Mesendoderm (in vitro differentiated cells): ENCODE measurements around the gene SRM.

Experiments used
- DNase-seq: peaks from one replicate; pipeline ENCODE4 v3.0.0; 2013
- H2AK5ac ChIP-seq: 2 replicates; pipeline ENCODE4 v1.6.1; 2013; ENCODE audit warnings: low read length, inconsistent platforms
- H2BK120ac ChIP-seq: 2 replicates; pipeline ENCODE4 v1.6.1; 2013; ENCODE audit warnings: low read depth, mild to moderate bottlenecking, low read length, moderate library complexity, mixed read lengths
- H2BK15ac ChIP-seq: replicated peaks from 2 replicates; pipeline ENCODE4 v1.6.1; 2013; ENCODE audit warnings: low read depth, mild to moderate bottlenecking, moderate library complexity
- H2BK5ac ChIP-seq: 2 replicates; pipeline ENCODE4 v1.6.1; 2013; ENCODE audit warnings: low read length, inconsistent platforms
- H3K18ac ChIP-seq: 2 replicates; pipeline ENCODE4 v1.6.1; 2013; ENCODE audit warnings: mild to moderate bottlenecking, low read length, mixed read lengths
- H3K23ac ChIP-seq: one replicate; pipeline ENCODE4 v1.6.1; 2013; ENCODE audit warnings: low read length
- H3K27ac ChIP-seq: 2 replicates; pipeline ENCODE4 v1.5.1; 2013; ENCODE audit warnings: low read depth, mild to moderate bottlenecking, inconsistent platforms, low read length, moderate library complexity
- H3K27me3 ChIP-seq: 2 replicates; pipeline ENCODE4 v1.6.1; 2013; ENCODE audit warnings: low read length, control low read depth, mild to moderate bottlenecking, inconsistent platforms; ENCODE audit not compliant: insufficient read depth, poor library complexity
- H3K36me3 ChIP-seq: 2 replicates; pipeline ENCODE4 v1.6.1; 2013; ENCODE audit warnings: low read length, inconsistent platforms; ENCODE audit not compliant: control insufficient read depth, insufficient read depth
- H3K4ac ChIP-seq: one replicate; pipeline ENCODE4 v1.6.1; 2013; ENCODE audit warnings: low read depth, mild to moderate bottlenecking, low read length, moderate library complexity
- H3K4me1 ChIP-seq: 2 replicates; pipeline ENCODE4 v1.6.1; 2013; ENCODE audit warnings: low read depth, low read length, inconsistent platforms; ENCODE audit not compliant: control insufficient read depth
- H3K4me2 ChIP-seq: 2 replicates; pipeline ENCODE4 v1.6.1; 2013; ENCODE audit warnings: low read length
- H3K4me3 ChIP-seq: 2 replicates; pipeline ENCODE4 v1.5.1; 2013; ENCODE audit warnings: mild to moderate bottlenecking, low read length
- H3K56ac ChIP-seq: one replicate; pipeline ENCODE4 v1.6.1; 2013; ENCODE audit warnings: low read length
- H3K79me1 ChIP-seq: 2 replicates; pipeline ENCODE4 v1.6.1; 2013; ENCODE audit warnings: low read length, inconsistent platforms
- H3K79me2 ChIP-seq: 2 replicates; pipeline ENCODE4 v1.6.1; 2013; ENCODE audit warnings: mild to moderate bottlenecking, low read length; ENCODE audit not compliant: control insufficient read depth, insufficient read depth
- H3K9ac ChIP-seq: 2 replicates; pipeline ENCODE4 v1.6.1; 2013; ENCODE audit warnings: low read length, inconsistent platforms
- H4K5ac ChIP-seq: one replicate; pipeline ENCODE4 v1.6.1; 2013; ENCODE audit warnings: low read length
- H4K8ac ChIP-seq: one replicate; pipeline ENCODE4 v1.6.1; 2013; ENCODE audit warnings: low read depth, mild to moderate bottlenecking, control low read depth, low read length, moderate library complexity
- whole genome bisulfite sequencing: extraction: QIAGEN DNeasy Blood & Tissue Kit; methylation state at CpG from one replicate; pipeline ENCODE4 v1.1.7; 2013; ENCODE audit warnings: low lambda C conversion rate, missing lambda C conversion rate; ENCODE audit not compliant: insufficient coverage; ENCODE audit errors: extremely low coverage; 5-methylcytosine and 5-hydroxymethylcytosine counted together

Gene SRM

GRCh38 chr1:11046270-11046566 is 13.6 kb downstream of the SRM start:
- H2BK5ac ChIP-seq: no peak overlapping the region
- H3K79me2 ChIP-seq: no peaks in the 10 kb centered on the region
- H3K4me2 ChIP-seq: no peak overlapping the region
- H4K5ac ChIP-seq: no peak overlapping the region
- no peak overlapping the region for H3K23ac ChIP-seq
- H2BK15ac ChIP-seq: no peak overlapping the region
- no peaks in the 10 kb centered on the region for H3K27me3 ChIP-seq
- H3K4me3 ChIP-seq: no peak overlapping the region
- no peak overlapping the region for H4K8ac ChIP-seq
- no peaks in the 10 kb centered on the region for H3K79me1 ChIP-seq
- no peak overlapping the region for H3K9ac ChIP-seq
- no peak overlapping the region for H3K18ac ChIP-seq
- no CpG with 5 or more reads among the region's 8 CpGs for WGBS
- no peak overlapping the region for H3K4ac ChIP-seq
- H3K27ac ChIP-seq: no peak overlapping the region
- H3K56ac ChIP-seq: no peak overlapping the region
- no peak for DNase-seq
- H2BK120ac ChIP-seq: no peak overlapping the region
- H2AK5ac ChIP-seq: no peak overlapping the region
- no peaks in the 10 kb centered on the region for H3K4me1 ChIP-seq
- no peaks in the 10 kb centered on the region for H3K36me3 ChIP-seq

GRCh38 chr1:11045428-11046269 is 14.2 kb downstream of the SRM start:
- Histone ChIP-seq H3K4me3 (no peak overlapping the region), H3K4me2 (no peak overlapping the region), H4K5ac (no peak overlapping the region), H3K79me1 (no peaks in the 10 kb centered on the region), H4K8ac (no peak overlapping the region), H3K36me3 (no peaks in the 10 kb centered on the region), H2BK5ac (no peak overlapping the region), H3K27me3 (no peaks in the 10 kb centered on the region), H3K4me1 (no peaks in the 10 kb centered on the region), H3K79me2 (no peaks in the 10 kb centered on the region), H3K4ac (no peak overlapping the region), H3K56ac (no peak overlapping the region), H2AK5ac (no peak overlapping the region), H3K18ac (no peak overlapping the region), H2BK15ac (no peak overlapping the region), H3K27ac (no peak overlapping the region), H3K9ac (no peak overlapping the region), H3K23ac (no peak overlapping the region), H2BK120ac (no peak overlapping the region)
- no CpG with 5 or more reads among the region's 32 CpGs for WGBS
- peak; percentile 49 for DNase-seq

- Histone ChIP-seq H2AK5ac (no peak overlapping the region), H3K4ac (no peak overlapping the region), H3K27ac (no peak overlapping the region), H3K4me3 (no peak overlapping the region), H3K27me3 (no peaks in the 10 kb centered on the region), H4K5ac (no peak overlapping the region), H3K23ac (no peak overlapping the region), H3K79me2 (no peaks in the 10 kb centered on the region), H3K56ac (no peak overlapping the region), H3K9ac (no peak overlapping the region), H2BK120ac (no peak overlapping the region), H2BK15ac (no peak overlapping the region), H3K18ac (no peak overlapping the region), H3K4me1 (no peaks in the 10 kb centered on the region), H2BK5ac (no peak overlapping the region), H4K8ac (no peak overlapping the region), H3K4me2 (no peak overlapping the region), H3K36me3 (no peaks in the 10 kb centered on the region), H3K79me1 (no peaks in the 10 kb centered on the region)
- WGBS: no CpG with 5 or more reads among the region's 16 CpGs
- no peak for DNase-seq
Observed at GRCh38 chr1:11044849-11045427, 14.9 kb downstream of the SRM start.

GRCh38 chr1:11044086-11044848 is 15.6 kb downstream of the SRM start:
- Histone ChIP-seq H3K18ac (no peak overlapping the region), H3K79me1 (no peaks in the 10 kb centered on the region), H3K4me1 (no peaks in the 10 kb centered on the region), H3K4ac (no peak overlapping the region), H2BK15ac (no peak overlapping the region), H2BK120ac (no peak overlapping the region), H4K5ac (no peak overlapping the region), H2BK5ac (no peak overlapping the region), H3K4me3 (no peak overlapping the region), H2AK5ac (no peak overlapping the region), H4K8ac (no peak overlapping the region), H3K9ac (no peak overlapping the region), H3K27ac (no peak overlapping the region), H3K4me2 (no peak overlapping the region), H3K36me3 (no peaks in the 10 kb centered on the region), H3K79me2 (no peaks in the 10 kb centered on the region), H3K23ac (no peak overlapping the region), H3K56ac (no peak overlapping the region), H3K27me3 (no peaks in the 10 kb centered on the region)
- WGBS: no CpG with 5 or more reads among the region's 16 CpGs
- DNase-seq: no peak

GRCh38 chr1:11042995-11043874 is 16.6 kb downstream of the SRM start:
- WGBS: no CpG with 5 or more reads among the region's 19 CpGs

More at GRCh38 chr1:11042995-11043874, 16.6 kb downstream of the SRM start:
- no peak overlapping the region for H4K8ac ChIP-seq
- no peak overlapping the region for H3K23ac ChIP-seq
- no peak overlapping the region for H3K4me3 ChIP-seq
- no peak overlapping the region for H3K4ac ChIP-seq
- no peak for DNase-seq
- no peak overlapping the region for H2AK5ac ChIP-seq
- no peaks in the 10 kb centered on the region for H3K27me3 ChIP-seq
- no peak overlapping the region for H3K27ac ChIP-seq
- H3K79me2 ChIP-seq: no peaks in the 10 kb centered on the region
- no peak overlapping the region for H2BK15ac ChIP-seq
- no peak overlapping the region for H3K18ac ChIP-seq
- no peaks in the 10 kb centered on the region for H3K79me1 ChIP-seq
- H3K4me1 ChIP-seq: no peaks in the 10 kb centered on the region
- H3K36me3 ChIP-seq: no peaks in the 10 kb centered on the region
- H2BK5ac ChIP-seq: no peak overlapping the region
- H3K56ac ChIP-seq: no peak overlapping the region
- no peak overlapping the region for H3K9ac ChIP-seq
- no peak overlapping the region for H2BK120ac ChIP-seq
- H3K4me2 ChIP-seq: no peak overlapping the region
- no peak overlapping the region for H4K5ac ChIP-seq
